Embryonic facial prominence (tissue), 1 donor: ENCODE data around the gene EARS2.
"Not testable (repeated sequence)": the region's sequence is repeated elsewhere in the genome, so short reads cannot be mapped to it uniquely, and the experiment has no call there.

Experiments used
- DNase-seq: peaks from one replicate; pipeline ENCODE4 v3.0.0-alpha.2; 2016; ENCODE audit errors: extremely low spot score

EARS2 gene

DNA sequence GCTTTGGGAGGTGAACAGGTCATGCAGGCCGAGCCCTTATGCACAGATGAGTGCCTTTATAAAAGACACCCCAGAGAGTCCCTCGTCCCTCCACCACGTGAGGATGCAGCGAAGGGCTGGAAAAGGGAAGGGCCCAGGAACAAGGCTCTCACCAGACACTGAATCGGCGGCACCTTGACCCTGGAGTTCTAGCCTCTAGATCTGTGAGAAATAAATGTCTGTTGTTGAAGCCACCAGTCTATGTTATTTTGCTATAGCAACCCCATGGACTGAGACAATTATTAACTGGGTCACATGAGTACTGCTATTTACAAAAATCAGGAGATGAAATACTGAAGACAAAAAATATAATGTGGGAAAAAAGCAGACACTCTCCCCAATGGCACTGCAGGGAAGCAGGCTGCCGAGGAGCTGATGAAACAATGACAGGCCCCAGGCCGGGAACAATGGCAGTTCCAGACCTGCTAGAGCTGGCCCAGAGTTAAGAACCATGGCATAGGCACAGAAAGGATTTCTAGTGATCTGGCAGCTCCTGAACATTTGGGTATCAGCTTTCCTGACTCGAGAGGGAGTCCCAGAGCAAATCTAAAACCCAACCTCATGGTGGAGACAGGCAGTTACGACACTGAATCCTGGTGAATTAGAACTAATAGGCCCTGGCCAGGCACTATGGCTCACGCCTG lies 29.0 kb downstream of the EARS2 start:
- no peak for DNase-seq

DNA sequence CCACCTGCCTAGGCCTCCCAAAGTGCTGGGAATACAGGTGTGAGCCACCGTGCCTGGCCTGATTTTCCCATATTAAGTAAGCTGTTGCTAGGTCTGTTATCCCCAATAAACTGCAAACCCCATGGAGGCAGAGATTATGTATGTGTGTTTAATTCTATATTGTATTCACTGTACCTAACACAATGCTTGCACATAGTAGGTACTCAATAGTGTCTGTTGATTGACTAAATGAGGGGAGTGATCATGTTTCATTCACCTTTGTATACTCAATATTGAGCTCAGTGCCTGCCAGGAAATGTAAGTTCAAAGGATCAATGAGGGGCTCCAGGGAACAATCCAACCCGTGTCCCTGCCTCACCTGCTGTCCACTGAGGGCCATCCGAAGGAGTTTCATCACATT lies 32.3 kb downstream of the EARS2 start:
- no peak for DNase-seq

DNA sequence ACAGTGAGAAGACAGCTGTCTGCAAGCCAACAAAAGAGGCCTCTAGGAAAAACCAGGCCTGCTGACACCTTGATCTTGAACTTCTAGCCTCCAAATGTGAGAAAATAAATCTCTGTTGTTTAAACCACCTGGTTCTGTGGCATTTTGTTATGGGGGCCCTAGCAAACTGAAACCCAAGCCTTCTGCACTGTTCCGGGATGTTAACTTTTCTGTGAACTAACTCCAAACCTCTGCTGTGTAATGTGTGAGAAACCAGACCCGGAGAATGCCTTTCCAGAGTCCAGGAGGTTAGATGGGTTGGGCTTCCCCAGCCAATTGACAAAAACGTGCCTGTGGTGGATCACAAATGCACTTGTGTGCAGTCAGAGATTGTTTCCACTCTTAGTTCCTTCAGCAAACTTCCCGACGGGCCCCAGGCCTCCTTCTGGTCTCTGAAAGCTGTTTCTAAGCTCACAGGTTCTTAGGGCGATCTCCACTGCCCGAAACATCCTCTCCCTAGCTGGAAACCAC lies 33.2 kb downstream of the EARS2 start:
- DNase-seq = no peak

DNA sequence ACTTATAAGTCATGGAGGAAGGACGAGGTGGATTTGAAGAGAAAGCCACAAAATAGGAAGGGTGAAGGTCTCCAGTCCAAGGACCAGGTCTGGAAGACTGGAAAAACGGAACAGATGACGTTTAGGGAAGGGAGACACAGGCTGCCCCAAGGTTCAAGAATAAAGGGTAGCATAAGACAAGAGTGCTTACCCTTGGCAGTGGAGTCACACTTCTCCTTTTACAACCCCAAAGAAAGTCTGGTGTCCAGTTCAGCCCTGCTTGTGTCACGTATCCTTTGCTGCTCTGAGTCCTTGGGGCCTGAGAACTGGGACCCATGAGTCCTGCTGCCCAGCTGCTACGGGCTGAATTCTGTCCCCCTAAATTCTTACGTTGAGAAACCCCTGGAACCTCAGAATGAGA lies 33.8 kb downstream of the EARS2 start:
- DNase-seq = no peak

DNA sequence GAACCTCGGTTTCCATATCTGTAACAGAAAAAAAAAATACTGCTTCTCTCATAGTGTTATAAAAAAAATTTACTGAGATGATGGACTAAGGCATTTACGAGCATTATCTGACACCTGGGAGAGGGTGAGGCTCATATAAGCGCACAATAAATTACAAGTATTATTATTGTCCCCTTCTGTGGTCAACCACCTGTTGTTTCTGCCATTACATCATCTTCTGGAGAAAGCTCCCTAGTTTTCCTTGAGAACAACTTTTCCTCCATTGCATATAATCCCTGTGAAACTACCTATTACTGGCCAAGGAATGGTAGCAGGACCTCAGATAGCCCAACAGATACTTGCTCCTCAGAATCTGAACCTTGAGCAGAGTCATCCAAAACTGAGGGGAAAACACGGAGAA lies 35.2 kb downstream of the EARS2 start:
- no peak for DNase-seq

DNA sequence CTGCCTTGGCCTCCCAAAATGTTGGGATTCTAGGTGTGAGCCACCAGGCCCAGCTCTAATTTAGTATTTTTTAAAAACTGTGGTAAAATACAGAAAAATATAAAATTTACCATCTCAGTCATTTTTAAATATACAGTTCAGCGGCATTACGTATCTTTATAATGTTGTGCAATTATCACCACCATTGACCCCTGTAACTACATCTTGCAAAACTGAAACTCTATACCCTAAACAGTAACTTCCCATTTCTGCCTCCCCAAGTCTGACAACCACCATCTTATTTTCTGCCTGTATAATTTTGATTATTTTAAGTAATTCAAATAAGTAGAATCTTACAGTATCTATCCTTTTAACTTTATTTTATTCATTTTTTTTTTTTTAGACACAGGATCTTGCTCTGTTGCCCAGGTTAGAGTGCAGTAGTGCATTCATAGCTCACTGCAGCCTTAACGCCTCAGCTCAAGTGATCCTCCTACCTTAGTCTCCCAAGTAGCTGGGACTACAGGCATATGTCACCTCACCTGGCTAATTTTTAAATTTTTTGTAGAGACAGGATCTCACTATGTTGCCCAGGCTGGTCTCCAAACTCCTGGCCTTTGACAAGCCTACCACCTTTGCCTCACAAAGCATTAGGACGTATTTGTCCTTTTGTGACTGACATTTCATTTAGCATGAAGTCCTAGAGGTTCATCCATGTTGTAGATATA lies 36.0 kb downstream of the EARS2 start:
- no peak for DNase-seq

DNA sequence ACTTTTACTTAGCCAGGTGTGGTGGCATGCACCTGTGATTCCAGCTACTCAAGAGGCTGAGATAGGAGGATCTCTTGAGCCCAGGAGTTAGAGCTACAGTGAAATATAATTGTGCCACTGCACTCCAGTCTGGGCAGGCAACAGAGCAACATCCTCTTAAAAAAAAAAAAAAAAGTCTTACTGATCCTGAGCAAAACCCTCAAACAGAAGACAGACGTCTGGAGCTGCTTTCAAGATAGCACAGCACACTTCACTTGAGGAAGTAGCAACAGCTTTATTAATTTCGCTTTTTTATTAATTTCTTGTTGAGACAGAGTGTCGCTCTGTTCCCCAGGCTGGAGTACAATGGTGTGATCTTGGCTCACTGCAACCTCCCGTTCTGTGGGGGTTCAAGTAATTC lies 36.6 kb downstream of the EARS2 start:
- DNase-seq = no peak

DNA sequence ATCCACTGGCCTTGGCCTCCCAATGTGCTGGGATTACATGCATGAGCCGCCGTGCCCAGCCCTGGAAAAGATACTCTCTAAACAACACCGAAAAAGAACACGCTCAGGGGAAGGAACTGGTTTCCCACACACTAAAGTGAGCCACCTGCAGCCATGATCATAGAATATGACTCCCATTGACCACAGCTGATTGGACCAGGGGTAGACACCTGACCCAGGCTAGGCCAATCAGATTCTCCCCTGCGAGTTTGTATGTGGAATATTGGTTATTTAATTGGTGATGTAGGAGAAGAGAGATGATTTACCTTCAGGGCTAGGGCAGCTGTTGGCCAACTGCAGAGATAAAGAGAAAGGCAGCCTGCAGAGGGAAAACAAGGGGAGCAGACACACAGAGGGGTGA lies 37.9 kb downstream of the EARS2 start:
- DNase-seq = no peak

DNA sequence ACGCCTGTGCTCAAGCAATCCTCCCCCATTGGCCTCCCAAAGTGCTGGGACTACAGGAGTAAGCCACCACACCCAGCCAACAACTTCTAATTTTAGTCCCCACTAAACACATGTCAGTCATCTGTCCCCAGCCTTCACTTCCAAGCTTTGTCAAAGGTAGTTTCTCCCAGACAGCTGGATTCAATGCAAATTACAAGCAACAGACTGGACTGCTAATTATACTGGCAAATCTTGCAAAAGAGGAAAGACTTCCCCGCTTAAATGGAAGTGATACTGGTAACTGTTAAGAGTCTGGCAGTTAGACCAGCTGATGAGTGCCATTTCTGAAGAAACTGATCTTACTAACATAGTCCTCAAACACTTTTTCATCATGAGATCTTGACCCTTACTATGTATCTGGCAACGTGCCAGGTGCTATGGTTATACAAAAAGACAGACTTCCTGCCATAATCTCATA lies 38.7 kb downstream of the EARS2 start:
- no peak for DNase-seq

DNA sequence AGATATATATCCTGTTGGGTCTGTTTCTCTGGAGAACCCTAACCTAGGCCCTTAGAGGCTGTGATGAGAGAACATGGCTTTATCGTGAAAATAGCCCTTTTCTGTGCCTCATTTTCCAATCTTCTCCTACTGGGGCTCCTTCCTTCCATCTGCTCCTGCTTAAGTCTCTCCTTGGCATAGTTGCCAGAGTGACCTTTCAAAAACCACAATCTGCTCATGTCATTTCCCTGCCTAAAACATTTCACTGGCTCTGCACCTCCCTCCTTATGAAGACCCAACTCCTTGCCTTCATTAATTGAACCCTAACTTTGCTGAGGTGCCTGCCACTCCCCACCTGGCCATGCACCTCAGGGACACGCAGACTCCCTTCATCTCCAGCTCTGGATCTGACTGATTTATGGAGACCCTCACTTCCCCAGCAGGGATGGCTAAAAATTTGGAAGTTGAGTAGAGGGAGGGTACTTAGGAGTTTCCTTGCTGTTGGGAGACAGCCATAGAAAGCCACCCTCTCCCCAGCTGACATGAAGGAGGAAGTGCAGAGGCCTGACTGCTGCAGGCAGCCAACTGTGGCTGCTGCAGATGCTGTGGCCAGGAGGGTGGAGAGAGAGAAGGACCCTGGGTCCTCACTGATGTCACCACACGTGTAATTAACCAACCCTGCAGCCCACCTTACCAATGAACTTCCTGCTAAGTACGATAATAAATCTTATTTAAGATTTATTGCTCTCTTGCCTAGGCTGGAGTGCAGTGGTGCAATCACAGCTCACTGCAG lies 40.6 kb downstream of the EARS2 start:
- no peak for DNase-seq

DNA sequence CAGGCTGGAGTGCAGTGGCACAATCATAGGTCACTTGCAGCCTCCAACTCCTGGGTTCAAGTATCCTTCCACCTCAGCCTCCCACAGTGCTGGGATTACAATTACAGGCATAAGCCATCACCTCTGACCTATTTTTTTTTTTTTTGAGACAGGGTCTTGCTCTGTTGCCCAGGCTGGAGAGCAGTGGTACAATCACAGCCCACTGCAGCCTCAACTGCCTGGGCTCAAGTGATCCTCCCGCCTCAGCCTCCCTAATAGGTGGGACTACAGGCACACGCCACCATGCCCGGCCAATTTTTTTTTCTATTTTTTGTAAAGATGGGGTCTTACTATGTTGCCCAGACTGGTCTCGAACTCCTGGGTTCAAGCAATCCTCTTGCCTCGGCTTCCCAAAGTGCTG lies 41.3 kb downstream of the EARS2 start:
- no peak for DNase-seq

DNA sequence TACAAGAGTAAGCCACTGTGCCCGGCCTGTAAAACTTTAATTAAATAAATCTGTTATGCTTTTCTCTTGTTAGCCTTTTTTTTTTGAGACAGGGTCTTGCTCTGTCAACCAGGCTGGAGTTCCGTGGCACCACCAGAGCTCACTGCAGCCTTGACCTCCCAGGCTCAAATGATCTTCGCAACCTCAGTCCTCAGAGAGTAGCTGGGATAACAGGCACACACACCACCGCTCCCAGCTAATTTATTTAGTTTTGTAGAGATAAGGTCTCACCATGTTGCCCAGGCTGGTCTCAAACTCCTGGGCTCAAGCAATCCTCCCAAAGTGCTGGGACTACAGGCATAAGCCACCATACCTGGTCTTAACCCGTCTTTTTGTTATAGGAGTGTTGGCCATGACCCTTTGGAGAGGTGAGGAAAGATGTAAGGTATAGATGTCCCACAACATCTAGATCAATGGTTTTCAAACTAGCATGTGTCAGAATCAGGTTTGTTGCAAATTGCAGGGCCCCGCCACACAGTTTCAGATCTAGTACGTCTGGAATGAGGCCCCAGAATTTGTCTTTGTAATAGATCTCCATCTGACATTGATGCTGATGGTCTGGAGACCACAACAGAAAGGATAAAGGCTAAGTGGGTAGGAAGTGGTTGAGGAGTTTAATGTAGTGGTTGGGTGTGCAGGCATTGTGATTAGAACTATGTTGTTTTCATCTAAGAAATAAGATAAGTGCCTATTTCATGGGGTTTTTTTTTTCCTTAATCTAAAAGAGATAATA lies 42.6 kb downstream of the EARS2 start:
- no peak for DNase-seq

DNA sequence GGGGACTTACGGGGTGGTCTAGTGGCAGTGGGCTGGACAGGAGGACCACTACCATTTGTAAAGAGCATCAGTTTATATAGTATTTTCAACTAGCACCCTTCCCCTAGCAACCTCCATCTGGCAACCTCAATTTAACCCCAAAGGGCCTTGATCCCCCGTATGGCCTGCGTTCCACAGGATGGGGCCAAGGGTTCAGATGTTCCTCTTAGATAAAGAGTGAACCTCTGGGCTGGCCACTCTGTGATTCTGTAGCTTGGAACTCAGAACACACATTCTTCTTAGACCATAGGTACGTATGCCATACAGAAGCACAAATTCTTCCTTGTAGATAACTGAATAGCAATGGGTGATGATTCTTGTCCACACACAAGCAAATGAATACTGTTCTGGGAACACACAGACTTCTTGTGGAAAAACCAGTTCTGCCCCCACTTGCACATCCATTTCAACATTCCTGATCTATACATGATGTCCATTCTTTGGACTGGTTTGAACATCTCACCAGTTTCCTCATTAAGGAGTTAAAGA lies 44.9 kb downstream of the EARS2 start:
- no peak for DNase-seq

DNA sequence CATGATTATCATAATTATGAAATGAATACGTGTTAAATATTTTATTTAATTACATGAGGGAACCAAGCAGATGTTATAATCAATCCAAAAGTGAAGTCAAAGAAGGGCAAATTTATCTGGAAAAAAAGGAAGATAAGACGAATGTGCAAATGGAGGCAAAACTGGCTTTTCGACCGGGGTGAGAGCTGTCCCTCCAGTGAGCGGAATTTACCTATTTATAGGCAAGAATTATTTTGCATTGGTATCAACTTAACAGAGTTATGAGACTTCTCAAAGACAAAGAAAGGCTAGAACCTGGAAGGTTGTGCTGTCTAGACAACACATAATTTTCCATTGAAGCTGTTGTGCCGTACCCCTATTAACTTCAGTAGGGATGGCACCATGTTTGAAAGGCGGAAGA lies 45.4 kb downstream of the EARS2 start:
- no peak for DNase-seq

DNA sequence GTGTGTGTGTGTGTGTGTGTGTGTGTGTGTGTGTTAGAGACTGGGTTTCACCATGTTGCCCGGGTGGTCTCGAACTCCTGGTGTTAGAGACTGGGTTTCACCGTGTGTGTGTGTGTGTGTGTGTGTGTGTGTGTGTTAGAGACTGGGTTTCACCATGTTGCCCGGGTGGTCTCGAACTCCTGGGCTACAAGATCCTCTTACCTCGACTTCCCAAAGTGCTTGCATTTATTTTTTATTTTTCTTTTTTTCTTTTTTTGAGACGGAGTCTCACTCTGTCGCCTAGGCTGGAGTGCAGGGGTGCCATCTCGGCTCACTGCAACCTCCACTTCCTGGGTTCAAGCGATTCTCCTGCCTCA lies 46.3 kb downstream of the EARS2 start:
- DNase-seq = not testable (repeated sequence)

DNA sequence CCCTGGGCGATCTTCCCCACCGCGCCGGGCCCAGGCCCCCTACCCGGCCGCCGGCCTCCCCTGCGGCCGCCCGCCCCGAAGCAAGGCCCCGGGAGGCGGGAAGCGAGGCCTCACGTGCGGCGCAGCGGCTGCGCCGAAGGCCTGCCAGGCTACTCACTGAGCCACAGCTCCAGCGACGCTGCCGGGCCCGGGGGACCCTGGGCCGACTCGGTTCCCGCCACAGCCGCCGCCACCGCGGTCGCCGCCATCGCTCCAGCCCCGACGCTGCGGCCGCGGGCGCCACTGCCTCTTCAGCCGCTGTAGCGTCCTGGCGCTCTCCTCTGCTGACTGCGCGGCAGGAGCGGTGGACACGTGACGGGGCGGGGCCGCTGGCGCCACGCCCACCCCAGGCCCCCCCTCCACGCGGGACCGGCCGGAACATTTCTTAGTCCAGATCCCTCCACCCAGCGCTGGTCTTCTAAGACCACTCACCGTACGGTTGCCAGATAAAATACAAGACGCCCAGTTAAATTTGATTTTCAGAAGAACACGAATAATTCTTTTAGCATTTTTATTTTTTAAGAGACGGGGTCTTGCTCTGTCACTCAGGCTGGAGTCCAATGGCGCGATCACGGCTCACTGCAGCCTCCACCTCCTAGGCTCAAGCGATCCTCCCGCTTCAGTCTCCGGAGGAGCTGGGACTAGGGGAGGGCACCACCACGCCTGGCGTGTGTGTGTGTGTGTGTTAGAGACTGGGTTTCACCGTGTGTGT lies 46.8 kb downstream of the EARS2 start, which contains the start of gene GGA2:
GGA2 (minus strand) TSS at position 331 of the 751 bp plus-strand sequence; CDS start at position 248, 83 bp downstream.
- peak; percentile 54 for DNase-seq

DNA sequence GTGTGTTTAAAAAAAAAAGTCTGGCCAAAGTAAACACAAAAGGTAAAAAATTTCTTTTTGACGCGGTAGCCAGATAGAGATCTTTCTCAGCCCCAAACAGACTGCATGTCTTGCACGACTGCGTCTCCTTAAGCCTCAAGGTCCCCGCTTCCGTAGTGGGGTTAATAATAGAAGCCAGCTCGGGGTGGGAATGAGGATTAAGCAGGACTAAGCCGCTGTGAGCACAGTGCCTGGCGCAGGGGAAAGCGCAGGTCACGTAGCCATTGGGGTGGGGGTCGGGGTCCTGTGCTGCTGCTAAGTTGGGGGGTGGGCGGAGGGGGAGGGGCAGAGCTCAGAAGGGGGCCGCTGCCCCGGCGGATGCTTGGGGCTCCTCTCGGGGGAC lies 47.4 kb downstream of the EARS2 start:
- no peak for DNase-seq

DNA sequence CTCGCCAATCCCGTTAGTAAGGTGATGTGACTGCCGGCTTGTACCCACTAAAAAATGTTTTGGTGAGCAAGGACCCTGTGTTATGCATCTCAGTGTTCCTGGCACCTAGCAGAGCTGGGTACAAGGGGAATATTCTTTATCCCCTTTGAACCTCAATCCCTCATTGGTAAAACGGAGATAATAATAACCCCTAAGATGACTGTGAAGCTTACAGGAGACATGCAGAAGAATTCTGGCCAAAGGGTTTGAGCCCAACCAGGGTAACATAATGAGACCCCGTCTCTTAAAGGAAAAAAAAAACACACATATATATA lies 47.8 kb downstream of the EARS2 start:
- no peak for DNase-seq

DNA sequence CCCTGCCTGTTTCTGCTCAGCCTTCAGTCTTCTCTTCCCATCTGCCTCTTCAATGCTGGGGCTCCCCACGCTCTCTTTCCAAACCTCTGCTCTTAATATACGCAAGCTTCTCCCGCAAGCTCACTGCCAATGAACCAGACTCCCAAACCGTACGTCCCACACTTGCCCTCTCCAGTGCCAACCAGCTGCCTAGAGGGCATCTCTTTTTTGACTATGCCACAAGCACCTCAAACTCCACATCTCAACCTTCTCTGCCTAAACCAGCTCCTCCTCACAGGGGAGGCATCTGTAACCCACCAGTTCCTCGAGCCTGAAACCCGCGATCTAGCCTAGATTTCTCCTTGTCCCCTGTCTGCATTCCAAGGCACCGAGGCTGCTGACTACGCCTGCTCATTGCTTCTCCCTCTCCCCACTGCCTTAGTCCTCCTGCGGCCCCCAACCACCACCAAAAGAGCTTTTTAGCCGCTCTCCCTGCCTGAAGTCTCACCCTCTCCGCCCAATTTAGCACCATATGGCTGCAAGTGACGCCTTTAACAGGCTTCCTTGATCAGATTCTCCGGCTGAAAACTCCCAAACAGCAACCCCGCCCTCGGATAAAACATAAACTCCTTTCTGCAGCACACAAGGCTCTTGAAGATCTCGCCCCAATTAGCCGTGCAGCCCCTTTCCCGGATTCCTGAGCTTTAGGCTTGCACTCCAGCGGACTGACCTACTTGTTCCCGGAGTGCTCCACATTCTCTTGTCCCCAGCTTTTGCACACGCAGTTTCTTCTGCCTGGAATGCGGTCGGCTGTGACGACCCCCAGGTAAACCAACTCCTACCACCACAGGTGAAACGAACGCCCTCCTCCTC lies 48.3 kb downstream of the EARS2 start:
- DNase-seq = no peak

DNA sequence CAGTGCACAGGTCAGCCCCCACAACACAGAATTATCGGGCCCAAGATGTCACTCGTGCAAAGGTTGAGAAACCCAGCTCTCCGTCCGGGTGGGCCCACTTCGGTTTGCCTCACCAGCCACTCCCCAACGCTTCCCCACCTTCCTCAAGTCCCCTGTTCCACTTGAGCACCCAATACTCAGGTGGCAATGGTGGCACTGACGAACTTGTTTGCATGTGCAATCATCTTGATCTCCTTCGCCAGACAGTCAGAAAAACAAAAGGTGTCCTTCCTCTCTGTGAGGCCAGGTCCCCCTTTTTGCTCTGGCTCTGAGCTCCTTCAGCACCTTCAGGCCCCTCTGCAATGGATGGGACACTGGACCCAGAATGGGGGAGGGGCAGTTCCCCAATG lies 50.5 kb downstream of the EARS2 start:
- no peak for DNase-seq
